Muscle of arm (tissue), 12 donors: Measurements from ENCODE around the gene RHAG. TPM values are rescaled to one million over a fixed set of nuclear protein-coding genes. Genes with fewer than 3 reads are reported as not detected.
"Not testable (repeated sequence)": the region's sequence is repeated elsewhere in the genome, so short reads cannot be mapped to it uniquely, and the experiment has no call there.

Source experiments
- DNase-seq: peaks from one replicate; pipeline ENCODE4 v3.0.0-alpha.2; 2013
- polyA plus RNA-seq, 12 donors: library from polyadenylated mRNA; unstranded; fragments of 120-200 nt; gene quantifications; one replicate each; pipeline ENCODE4 v1.2.1, GENCODE V29; 2013; ENCODE audit not compliant: insufficient read length in 12 of 12

The RHAG gene
- polyA plus RNA-seq, 12 donors = 0.38 to 3.4 (median 0.84) TPM; not detected in 2

DNA sequence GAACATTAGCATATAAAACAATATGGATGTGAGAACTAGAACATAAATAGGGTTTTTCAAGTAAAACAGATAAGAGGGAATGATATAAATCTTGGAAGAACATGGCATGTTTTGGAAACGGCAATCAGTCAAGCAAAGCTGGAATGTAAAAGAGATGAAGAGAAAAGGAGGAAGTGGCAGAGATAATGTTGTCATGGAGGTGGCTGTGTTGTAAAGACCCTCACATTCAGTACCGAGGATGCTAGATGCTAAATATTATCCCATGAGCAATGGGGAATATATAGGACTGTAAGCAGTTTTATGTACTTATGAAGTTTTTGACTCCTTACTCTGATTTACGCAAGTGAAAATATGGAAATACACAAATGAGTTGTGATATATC lies 702 bp upstream of the RHAG start:
- DNase-seq = no peak

DNA sequence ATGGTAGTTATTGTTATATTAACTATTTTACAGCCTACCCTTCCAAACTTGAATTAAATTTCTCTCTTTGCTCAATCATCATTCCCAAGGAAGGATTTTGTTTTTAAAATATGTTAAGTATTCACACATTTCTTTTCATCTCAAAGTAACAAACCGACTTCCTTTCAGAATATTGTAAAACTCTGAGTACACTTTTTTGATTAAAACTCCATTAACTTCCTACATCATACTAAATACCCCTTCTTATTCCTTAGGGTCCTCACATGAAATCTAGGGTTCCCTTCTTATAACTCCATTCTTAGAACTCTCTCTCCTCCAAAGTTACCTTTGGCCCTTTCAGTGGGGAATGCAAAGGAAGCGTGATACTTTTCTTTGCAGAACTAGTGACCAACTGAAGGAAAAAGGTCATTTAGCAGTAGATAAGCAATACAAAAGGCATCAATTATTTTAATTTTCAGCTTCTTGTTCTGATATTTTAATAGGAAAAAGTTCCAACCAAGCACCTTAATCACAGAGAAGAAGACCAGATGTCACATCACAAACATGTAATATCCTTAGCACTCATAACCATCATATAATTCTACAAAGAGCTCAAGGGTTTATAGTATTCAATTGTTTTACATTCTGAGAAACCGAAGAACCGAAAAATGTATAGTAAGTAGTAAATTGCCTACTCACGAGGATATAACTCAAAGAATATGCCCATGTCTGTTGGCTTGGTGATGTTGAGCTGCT lies 494 bp downstream of the RHAG start:
- no peak for DNase-seq

DNA sequence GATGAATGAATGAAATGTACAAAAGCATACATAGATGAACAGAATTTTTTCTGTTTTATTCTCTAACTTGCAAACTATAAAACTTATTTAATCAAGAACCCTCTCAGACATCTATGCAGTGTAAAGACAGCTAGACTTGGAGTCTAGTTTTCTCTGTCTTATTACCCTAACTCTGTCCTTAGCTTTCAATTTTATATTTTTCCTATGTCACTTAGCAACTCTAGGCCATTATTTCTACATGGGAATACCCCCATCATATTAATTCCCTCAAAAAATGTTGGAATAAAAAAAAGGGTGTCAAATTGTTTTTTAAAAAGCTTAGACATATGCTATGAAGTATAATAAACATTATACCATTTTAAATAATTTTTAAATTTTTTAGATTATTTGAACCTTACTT lies 1.2 kb downstream of the RHAG start:
- no peak for DNase-seq

DNA sequence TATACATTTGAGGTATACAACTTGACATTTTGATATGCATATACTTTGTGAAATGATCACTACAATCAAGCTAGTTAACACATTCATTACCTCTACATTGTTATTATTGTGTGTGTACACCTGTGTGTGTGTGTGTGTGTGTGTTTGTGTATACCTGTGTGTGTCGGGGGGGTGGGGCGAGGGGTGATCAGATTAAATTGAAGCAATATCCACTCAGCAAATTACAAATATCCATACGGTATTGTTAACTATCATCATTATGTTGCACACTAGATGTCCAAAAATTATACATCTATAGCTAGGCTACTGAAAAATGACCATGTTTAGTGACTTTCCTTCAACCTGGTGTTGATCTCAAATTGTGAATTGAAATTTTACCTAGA lies 1.8 kb downstream of the RHAG start:
- DNase-seq = no peak

DNA sequence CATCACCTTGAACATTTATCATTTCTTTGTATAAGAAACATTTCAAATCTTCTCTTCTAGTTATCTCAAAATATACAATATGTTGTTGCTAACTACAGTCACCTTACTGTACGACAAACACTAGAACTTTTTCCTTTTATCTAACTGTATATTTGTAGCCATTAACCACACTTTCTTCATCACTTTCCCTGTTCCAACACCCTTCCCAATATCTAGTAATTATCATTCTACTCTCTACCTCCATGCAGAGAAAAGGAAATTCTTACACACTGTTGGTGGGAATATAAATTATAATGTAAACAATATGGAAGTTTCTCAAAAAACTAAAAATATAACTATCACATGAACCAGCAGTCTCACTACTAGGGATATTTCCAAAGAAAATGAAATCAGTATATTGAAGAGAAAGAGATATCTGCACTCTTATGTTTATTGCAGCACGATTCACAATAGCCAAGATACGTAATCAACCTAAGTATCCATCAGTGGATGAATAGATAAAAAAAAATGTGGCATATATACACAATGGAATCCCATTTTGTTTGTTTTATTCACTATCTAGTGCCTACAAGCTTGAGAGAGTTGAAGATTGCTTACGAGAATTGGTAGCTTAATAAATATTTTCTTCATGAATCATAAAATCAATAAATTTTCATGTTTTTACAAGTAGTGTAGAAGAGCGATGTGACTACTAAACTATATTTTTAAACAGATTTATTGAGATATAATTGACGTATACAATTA lies 2.4 kb downstream of the RHAG start:
- DNase-seq = no peak

DNA sequence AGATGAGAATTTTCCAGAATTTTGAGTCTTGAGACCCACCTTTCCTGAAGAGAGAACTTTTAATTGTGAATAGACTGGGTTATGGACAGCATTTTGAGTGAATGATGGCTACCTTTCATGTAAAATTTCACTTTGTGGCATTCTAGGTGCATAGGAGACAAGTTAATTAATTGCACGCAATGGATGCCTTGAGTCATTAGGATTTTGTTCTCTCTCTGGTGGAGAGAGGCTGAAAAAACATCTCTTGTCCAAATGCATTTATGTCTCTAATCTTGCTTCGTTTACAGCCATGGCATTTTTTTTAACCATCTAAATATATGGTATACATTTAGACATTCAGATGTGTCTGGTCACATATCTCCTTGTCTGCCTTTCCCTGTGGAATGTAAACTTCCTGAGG lies 3.1 kb downstream of the RHAG start:
- DNase-seq = no peak

DNA sequence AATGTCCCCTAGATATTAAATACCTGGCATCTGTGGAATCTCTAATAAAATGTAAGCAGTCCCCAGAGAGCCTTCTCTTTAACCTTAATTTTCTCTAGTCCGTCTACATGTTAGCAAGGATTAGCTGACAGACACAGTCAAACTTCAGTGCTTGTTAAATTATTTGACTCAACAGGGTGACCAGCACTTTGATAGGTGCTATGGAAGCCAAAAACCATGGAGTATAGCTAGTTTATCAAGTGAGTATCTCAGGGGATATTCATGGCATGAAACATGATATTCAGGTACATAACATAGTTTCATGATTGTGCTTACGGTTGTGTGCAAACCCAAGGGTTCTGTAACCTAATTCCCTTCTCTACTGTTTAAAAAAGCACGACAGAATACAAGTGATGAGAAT lies 3.9 kb downstream of the RHAG start:
- no peak for DNase-seq

DNA sequence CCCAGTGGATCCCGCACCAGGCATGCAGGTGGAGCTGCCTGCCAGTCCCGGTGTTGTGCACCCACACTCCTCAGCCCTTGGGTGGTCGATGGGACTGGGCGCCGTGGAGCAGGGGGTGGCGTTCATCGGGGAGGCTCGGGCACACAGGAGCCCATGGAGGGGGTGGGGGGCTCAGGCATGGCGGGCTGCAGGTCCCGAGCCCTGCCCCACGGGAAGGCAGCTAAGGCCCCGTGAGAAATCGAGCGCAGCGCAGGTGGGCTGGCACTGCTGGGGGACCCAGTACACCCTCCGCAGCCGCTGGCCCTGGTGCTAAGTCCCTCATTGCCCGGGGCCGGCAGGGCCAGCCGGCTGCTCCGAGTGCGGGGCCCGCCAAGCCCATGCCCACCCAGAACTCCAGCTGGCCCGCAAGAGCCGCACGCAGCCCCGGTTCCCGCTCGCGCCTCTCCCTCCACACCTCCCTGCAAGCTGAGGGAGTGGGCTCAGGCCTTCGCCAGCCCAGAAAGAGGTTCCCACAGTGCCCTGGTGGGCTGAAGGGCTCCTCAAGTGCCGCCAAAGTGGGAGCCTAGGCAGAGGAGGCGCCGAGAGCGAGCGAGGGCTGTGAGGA lies 7.1 kb downstream of the RHAG start:
- DNase-seq = not testable (repeated sequence)

DNA sequence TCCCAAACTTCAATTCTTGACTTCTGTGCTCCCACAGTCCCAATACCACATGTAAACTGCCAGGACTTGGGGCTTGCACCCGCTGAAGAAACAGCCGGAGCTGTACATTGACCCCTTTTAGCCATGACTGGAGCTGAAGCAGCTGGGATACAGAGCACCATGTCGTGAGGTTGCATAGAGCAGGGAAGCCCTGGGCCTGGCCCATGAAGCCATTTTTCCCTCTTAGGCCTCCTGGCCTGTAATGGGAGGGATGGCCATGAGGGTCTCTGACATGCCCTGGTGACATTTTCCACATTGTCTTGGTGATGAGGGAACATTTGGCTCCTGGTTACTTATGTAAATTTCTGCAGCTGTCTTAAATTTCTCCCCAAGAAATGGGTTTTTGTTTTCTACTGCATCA lies 9.8 kb downstream of the RHAG start:
- DNase-seq = no peak

DNA sequence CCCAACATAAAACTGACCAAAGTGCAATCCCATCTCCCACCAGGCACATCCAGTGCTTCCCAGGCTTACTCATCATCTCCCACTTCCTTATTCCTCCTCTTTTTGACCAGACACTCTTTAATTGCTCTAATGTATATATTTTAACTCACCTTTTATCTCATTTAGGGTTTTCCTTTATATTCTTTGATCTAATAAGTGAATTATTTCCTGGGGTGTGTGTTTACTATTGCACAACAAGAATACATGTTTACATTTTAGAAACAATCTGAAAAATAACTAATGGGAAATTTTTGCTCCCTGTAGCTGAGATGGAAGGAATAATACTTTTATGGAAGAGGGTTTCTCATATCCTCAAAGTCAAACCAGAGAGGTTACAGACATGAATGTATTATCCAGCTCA lies 18.4 kb downstream of the RHAG start:
- DNase-seq = no peak

DNA sequence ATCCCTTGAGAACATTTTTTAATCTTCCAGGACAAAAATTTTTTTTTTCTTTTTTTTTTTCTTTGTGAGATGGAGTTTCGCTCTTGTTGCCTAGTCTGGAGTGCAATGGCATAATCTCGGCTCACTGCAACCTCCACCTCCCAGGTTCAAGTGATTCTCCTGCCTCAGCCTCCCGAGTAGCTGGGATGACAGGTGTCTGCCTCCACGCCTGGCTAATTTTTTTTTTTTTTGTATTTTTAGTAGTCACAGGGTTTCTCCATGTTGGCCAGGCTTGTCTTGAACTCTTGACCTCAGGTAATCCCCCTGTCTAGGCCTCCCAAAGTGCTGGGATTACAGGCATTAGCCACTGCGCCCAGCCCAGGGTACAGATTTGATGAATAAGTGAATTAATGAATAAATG lies 22.5 kb downstream of the RHAG start:
- not testable (repeated sequence) for DNase-seq

DNA sequence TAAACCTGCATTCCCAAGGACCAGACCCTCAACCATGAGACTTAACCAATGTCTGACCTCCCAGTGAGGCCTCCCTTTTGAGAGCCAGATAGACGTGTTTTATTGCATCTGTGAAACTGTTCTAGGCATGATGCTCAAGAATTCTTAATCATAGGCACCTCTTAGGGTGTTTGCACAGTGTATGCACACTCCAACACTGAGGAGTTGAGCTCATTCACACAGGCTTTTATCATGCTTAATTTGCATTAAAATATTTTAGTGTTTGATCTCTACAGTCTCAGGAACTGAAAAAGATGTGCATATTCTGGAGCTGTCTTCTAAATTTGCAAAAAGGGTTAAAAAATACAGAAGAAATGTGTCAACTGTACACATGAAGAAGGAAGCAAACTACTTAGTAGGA lies 27.4 kb downstream of the RHAG start:
- DNase-seq = no peak

DNA sequence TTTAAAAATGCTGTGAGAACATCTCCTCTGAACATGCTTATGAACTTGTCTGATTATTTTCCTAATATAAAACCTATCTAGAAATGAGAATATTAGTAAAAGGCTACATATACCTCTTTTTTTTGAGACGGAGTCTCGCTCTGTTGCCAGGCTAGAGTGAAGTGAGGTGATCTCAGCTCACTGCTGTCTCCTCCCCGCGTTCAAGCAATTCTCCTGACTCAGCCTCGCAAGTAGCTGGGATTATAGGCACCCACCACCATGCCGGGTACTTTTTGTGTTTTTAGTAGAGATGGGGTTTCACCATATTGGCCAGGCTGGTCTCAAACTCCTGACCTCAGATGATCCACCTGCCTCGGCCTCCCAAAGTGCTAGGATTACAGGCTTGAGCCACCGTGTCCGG lies 28.4 kb downstream of the RHAG start:
- not testable (repeated sequence) for DNase-seq

DNA sequence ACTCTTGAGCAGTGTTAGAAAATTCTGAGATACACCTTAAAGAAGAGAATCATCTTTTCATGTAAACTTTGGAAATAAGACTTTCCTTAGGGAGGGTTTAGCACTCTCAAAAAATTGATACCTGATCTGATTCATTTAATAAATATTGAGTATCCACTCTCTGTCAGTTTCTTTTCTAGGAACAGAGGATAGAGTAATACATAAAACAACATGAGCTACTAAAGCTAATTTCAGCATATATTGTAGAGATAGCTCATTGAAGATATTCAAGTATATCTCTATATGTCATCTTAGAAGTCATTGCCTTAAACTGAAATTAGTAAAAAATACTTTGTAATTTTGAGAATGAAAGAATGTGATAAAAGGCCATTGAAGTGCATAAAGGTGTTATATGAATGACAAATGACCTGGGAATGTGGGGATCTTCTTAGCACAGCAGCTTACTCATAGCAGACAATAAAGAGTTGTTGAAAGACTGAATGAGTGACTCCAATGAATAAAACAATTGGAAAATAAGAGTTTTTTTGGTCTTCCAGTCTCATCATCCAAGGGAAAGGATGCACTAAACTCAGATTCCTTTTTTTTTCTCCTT lies 29.2 kb downstream of the RHAG start:
- no peak for DNase-seq

DNA sequence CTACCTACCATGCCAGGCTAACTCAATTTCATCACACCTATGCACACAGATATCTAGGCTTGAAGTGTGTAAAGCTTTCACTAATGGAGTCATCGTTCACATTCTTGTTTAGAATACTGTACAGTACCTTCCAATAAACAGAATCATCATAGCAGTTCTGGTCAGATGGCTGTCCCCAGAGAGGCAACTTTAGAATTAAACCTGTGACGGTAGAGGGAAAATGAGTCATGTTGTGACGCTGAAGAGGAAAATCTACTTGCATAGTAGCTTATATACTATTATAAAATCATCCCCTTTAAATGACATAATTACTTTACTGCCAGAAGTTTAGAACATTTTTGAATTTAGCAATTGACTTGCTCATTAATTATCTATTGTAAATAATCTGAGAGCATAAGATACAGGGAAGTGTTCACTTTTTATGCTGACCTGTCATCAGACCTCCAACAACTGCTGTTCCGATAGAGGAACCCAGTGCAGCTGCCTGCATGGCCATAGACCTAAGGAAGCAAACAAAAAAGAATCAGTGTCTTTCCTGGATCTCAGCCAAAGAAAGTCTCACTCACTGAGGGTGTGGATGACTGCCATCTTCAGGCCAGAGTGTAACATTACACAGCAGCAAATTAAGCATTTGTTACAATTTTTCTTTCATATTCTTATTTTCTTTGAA lies 29.8 kb downstream of the RHAG start:
- DNase-seq = peak; percentile 83

DNA sequence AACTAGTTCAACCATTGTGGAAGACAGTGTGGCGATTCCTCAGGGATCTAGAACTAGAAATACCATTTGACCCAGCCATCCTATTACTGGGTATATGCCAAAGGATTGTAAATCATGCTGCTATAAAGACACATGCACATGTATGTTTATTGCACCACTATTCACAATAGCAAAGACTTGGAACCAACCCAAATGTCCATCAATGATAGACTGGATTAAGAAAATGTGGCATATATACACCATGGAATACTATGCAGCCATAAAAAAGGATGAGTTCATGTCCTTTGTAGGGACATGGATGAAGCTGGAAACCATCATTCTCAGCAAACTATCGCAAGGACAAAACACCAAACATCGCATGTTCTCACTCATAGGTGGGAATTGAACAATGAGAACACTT lies 32.6 kb downstream of the RHAG start:
- DNase-seq = not testable (repeated sequence)

DNA sequence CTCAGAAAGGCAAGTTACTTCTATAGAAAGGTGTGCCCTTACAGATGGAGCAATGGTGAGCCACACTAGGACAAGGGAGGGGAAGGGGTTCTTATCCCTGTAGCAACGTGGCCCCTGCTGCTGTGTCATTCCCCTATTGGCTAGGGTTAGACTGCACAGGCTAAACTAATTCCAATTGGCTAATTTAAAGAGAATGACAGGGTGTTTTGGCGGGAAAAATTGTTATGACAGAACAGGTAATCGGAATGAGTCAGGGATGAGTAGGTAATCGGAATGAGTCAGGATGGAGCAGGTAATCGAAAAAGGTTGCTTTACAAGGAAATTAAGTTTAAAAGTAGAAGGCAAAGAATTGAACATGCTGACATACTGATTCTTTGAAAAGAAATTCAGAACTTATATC lies 49.4 kb downstream of the RHAG start:
- DNase-seq = not testable (repeated sequence)

DNA sequence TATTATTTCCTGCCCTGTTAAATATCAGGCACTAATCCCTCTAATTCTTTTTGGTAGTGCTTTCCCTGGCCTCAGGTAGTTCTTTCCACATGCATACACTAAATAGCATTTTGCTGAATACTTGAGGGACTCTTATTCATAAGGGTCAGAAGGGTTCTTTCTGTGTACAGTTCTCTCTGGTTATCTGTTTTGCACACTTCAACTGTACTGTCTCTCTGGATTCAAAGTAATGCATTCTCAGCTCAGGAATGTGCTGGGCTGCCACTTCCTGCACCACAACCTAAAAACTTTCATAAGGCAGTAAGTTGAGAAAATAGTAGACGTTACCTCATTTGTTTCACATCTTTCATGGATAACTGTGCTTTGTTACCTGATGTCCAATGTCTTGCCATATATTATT lies 54.1 kb downstream of the RHAG start:
- DNase-seq = no peak

DNA sequence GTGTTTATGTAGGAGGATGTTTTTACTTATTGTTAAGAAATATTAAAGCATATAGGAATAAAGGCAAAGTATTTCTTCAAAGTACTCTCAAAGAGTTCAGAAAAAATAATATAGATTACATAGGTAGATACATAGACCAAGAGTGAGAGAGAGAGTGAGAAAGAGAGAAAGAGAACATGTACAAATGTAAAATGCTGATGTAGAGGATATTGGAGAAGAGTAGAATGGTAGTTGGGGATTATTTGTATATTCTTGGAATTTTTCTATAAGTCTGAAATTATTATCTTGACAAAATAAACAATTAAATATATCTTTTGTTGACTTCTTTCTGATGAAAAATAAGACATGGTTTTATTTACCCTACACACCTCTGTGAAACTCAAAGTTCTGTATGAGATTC lies 57.0 kb downstream of the RHAG start:
- DNase-seq = no peak

DNA sequence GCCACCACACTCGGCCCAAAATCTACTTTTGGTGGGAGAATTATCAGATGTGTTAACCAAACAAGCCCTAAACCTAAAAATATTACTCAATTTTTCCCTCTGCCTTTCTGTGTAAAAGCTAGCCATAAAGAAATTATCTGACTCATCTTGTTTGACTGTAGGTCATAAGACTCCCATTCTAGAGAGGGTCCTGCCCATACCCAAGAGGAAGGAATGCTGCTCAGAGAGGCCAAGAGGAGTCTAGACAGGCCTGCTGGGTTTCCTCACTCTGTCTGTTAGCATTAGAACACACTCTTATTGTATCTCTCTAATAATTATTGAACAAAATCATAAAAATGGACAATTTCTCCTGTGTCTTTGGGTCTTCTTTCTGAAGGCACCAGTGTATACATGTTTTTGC lies 60.0 kb downstream of the RHAG start:
- no peak for DNase-seq

DNA sequence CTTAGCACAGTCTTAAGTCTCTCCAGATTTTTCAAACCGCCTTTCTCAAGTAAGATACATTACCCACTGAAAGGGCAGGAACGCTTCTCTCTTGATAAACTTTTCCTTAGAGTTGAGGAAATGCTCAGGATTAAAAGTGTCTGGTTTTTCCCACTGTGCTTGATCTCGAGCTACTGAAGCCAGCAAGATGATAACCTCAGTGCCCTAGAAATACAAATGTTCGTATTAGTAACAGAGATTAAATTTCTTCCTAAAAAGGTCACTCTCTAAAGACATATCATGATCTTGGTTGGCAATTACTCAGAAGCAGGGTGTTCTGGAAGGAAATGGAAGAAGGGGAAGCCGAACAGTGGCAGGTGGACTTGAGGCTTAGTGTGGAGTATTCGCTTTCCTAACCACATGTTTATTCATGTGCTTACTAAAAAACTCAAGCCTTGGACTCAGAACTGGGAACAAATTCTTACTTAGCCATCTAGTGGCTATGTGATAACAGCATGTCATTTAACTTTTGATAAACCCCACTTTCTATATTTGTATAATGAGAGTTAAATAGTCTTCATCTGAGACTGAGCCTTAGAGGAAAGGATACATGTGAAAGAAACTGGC lies 66.1 kb downstream of the RHAG start:
- no peak for DNase-seq

DNA sequence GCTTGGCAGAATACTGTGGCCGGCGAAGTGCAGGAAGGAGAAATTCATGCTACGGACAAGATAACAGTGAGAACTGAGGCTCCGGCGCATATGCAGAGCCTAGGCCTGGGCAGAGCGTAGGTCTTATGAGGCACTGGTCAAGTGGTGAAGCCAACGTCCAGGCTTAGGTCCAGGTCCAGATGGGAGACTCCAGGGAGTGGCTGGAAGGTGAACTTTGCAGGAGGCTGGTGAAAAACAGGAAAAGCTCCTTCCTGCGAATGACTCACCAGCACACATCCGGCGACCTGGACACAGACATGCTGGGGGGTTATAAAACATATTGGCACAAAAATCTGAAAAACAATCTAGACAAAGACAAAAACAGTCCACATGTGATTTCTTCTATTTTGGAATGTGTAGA lies 70.8 kb downstream of the RHAG start:
- no peak for DNase-seq
